GM15510 (cell line): Measurements from ENCODE around the gene PROKR2.

Source experiments
- POLR2A ChIP-seq: IDR thresholded peaks from 3 replicates; pipeline ENCODE4 v1.6.1; 2011; ENCODE audit warnings: borderline replicate concordance; ENCODE audit not compliant: insufficient read length; ENCODE audit errors: extremely low read depth

Gene PROKR2

GRCh38 chr20:5316188-5317158 is at the start of gene PROKR2:
Gene PROKR2, minus strand, starts transcription at chr20:5316954. Its CDS starts 2,585 bp downstream, at chr20:5314369.
- TF ChIP-seq POLR2A: no peak

DNA sequence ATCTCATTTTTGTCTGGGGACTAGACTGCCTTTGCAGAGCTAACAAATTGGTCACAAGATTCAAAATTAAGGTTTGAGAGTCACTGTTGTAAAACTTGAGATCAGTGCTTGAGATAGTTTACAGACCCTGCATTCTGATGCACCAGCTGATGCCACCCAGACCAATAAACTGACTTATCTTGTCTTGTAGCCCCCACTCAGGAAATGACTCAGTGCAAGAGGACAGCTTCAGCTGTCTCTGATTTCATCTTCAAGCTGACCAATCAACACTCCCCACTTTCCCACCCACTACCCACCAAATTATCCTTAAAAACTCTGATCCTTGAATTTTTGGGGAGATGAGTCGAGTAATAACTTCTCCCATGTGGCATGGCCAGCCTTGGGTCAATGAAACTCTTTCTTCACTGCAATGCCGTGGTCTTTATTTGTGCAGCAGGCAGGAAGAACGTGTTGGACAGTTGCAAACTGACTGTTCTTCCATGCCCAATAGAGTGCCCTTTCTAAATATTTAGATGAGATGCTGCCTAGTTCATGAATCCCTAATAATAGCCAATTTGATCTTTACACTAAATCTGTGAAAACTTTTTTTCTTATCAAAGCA is 48.3 kb upstream of the PROKR2 start:
- no peak for TF ChIP-seq POLR2A

DNA sequence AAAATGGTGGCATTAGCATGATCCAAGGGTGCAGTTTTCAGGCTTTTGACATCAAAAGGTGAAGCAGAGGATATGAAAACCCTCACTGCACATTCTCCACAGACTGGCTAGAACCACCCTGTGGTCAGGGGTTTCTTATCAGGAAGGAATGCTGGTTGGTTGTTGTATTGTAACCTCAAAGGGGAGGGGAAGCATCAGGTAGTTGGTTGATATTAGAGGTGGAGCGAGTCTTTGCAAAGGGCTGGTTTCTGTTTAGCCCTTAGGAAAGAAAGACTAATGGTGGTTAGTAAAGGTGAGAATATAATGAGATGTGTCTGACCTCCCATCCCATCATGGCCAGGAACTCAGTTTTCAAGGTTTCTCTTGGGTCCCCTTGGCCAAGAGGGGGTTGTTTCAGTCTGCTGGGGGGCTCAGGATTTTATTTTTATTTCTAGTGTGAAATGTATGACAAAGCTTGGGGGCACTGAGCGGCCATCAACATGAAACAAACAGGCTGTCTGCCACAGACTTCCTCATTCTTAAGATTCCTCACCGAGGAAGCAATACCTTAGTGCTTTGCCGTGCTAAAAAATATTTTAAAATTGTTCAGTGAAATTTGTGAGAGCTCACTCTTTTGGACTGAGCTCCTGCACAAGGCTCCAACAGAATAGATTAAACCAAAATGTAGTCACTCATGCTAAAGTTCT is 47.5 kb upstream of the PROKR2 start:
- no peak for TF ChIP-seq POLR2A

GRCh38 chr20:5362771-5363170 is 46.0 kb upstream of the PROKR2 start:
- no peak for TF ChIP-seq POLR2A

GRCh38 chr20:5361176-5361575 is 44.4 kb upstream of the PROKR2 start:
- no peak for TF ChIP-seq POLR2A

DNA sequence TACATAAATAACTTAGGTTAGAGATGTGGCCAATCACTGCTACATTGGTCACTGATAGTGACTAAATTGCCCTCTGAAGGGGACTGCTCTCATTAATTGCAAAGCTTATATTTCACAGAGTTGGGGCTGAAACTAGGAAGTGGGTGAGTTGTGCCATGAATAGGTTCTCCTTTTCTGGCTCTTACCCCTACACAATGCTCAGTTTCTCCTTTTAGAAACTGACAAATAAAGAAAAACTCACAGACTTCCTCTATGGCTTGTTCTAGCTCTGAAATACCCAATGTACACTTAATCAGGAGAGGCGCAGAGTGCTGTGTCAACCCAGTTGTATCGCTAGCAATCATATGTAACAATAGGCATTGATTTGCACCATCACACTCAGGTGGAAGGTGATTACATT is 41.2 kb upstream of the PROKR2 start:
- no peak for TF ChIP-seq POLR2A

DNA sequence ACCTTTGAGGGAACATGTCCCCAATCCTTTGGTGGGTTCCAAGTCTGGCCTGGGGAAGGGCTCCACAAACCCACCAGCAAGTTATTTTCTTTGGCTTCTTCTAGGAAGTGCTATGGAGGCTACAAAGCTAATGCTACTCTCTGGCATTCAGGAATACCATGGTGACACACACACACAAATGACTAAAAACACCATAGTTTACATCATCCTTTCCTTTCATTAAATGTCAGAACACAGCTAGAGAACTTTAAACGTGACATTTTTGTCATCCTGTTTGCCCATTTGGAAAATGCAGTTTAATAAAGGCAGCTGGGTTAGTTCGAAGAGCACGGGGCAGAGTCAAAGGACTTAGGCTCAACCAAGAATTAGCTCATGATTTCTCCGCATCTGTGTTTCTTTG is 40.2 kb upstream of the PROKR2 start:
- TF ChIP-seq POLR2A: no peak

DNA sequence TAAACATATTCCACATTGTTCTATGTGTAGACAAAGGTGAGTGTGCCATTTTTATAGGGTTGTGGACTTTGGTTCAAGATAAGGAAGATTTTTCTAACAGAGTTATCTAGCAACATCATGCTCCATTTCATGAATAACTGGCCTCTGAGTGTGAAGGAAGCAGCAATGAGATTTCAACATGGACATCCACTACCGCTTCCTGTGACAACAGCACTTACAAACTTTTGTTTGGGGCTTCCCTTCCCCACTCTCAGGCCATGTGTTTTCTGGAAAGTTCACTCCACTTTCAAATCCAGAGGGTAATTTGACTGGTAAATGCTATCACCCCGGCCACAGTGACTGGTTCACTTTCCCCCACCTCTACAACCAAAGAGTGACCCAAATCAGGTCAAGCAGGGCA is 38.1 kb upstream of the PROKR2 start:
- no peak for TF ChIP-seq POLR2A

- no peak for TF ChIP-seq POLR2A
These were observed 37.1 kb upstream of the PROKR2 start for GRCh38 chr20:5353624-5354496.

DNA sequence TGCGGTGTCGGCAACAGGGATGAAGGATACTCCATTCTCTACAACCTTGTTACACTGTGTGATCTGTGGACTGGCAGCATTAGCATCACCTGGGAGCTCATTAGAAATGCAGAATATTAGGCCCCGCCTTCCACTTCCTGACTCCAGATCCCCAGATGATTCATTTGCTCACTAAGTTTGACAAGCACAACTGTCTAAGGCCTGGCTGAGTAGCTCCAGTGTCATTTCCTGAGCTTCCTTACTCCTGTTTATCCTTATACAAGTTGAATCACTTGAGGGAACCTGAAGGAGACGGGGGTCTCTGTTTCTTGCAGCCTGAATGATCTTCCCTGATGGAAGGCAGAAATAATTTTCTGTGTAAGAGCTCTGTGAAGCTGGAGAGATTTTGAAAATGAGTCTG is 32.7 kb upstream of the PROKR2 start:
- TF ChIP-seq POLR2A: no peak

GRCh38 chr20:5342021-5342420 is 25.3 kb upstream of the PROKR2 start:
- no peak for TF ChIP-seq POLR2A

GRCh38 chr20:5331340-5331739 is 14.6 kb upstream of the PROKR2 start:
- no peak for TF ChIP-seq POLR2A

DNA sequence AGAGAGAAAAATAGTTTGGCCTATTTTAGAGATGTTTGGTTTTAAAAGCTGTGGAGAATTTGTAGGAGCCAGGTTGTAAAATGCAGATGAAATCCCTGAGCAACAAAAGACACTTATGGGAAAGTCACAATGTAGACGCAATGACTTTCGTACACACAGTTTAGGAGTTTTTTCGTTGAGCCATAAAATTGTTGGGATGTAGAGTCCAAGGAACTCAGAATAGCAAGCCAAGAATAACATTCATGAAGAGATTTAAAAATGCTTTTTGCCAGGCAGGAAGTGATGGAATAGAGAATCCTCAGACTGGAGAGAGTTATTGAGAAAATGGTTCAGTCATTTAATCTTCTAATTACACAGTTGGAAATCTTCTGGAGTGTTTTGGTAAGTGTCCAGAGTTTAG is 11.5 kb upstream of the PROKR2 start:
- TF ChIP-seq POLR2A: no peak

GRCh38 chr20:5327356-5327755 is 10.6 kb upstream of the PROKR2 start:
- TF ChIP-seq POLR2A: no peak
